Measurements from ENCODE around the gene MIOS.

- TF ChIP-seq CTCF (IDR thresholded peaks at IDR 0.05; ENCODE audit: low read depth, low read length, missing input control) (no peak), HNF4G (IDR thresholded peaks at IDR 0.05) (no peak), JUND (IDR thresholded peaks at IDR 0.05) (no peak), ZBTB33 (IDR thresholded peaks at IDR 0.05) (no peak), RAD21 (IDR thresholded peaks at IDR 0.05) (no peak)
Observed at GRCh38 chr7:7613210-7613609, 46.5 kb downstream of the MIOS start.
